ENCODE data around the gene RABGAP1L. TPM values are rescaled to one million over a fixed set of nuclear protein-coding genes. Genes with fewer than 3 reads are reported as not detected.

Gene RABGAP1L
- total and polyA plus RNA-seq, 2 of the 4 experiments (the other 2 are of a cell fraction): 7.9 to 26.7 TPM

DNA sequence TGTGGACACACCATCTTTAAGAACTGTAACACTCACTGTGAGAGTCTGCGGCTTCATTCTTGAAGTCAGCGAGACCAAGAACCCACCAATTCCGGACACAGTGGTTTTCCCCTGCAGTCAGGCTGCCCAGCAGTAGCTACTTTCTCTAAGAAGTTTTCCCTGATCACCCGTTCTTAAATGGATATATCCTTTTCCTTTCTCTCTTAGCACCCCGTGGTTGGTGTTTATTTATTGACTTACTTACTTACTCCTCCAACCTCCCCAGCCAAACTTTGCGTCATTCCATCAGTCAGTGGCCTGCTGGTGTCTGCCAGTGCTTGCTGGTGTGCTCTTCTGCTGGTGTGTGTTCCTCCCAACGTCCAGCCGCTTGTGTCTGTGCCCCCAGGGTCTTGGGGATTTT is 553.2 kb downstream of the RABGAP1L start:
- H3K9ac ChIP-seq (ENCODE audit: low read depth, low read length): no peak overlapping the region
- no peak overlapping the region for H2AK5ac ChIP-seq (ENCODE audit: low read depth, low read length)
- H3K79me1 ChIP-seq (ENCODE audit: low read depth in 1 of 2, low read length in 2 of 2): no peaks in the 10 kb centered on the region
- BruUV-seq (replicated peaks): no TSS peak
- no peaks in the 10 kb centered on the region for H3K4me1 ChIP-seq (ENCODE audit: control insufficient read depth, insufficient read depth, low read length)
- H4K91ac ChIP-seq (ENCODE audit: insufficient read depth, low read depth, low read length): no peak overlapping the region
- CTCF ChIA-PET: interaction anchor here (1.3 kb wide), 1 partner anchor 14 kb away, joined by 3 read pairs; no protein-coding TSS in a partner anchor
- no peak overlapping the region for H3K56ac ChIP-seq (ENCODE audit: extremely low read depth, insufficient read depth, low read length)
- WGBS, 2 experiments (ENCODE audit: extremely low coverage in 2 of 2, insufficient read length in 1 of 2): no CpG with 5 or more reads among the region's 8 CpGs
- no peak overlapping the region for H2AK9ac ChIP-seq (replicated peaks; ENCODE audit: low read depth, low read length, poor library complexity)
- ATAC-seq (ENCODE audit: low read depth) (no peak), DNase-seq (no peak)
- no peaks in the 10 kb centered on the region for H3K9me1 ChIP-seq (ENCODE audit: insufficient read depth, low read length)
- H3K4me3 ChIP-seq (ENCODE audit: insufficient read depth, low read depth, low read length): no peak overlapping the region
- H3K4me2 ChIP-seq (ENCODE audit: low read depth, low read length): no peak overlapping the region
- H3K27me3 ChIP-seq (ENCODE audit: control insufficient read depth, insufficient read depth, low read length): no peaks in the 10 kb centered on the region
- no peak overlapping the region for H2BK120ac ChIP-seq (ENCODE audit: low read depth, low read length)
- H4K20me1 ChIP-seq (ENCODE audit: insufficient read depth, low read length): no peaks in the 10 kb centered on the region
- H3K23ac ChIP-seq (ENCODE audit: low read depth, low read length): no peak overlapping the region
- H3K18ac ChIP-seq (ENCODE audit: low read depth, low read length): no peak overlapping the region
- H3K9me3 ChIP-seq (ENCODE audit: control insufficient read depth, insufficient read depth, low read length): no peaks in the 10 kb centered on the region
- TF ChIP-seq CHD1 (IDR thresholded peaks at IDR 0.05; ENCODE audit: low read depth, low read length) (no peak), BHLHE40 (IDR thresholded peaks at IDR 0.05; ENCODE audit: low read depth, low read length) (no peak), MXI1 (IDR thresholded peaks at IDR 0.05; ENCODE audit: borderline replicate concordance, low read depth, low read length) (no peak), NFE2L2 (IDR thresholded peaks at IDR 0.05; ENCODE audit: low read depth, low read length) (no peak), RAD21 (IDR thresholded peaks at IDR 0.05; ENCODE audit: low read length) (no peak), FOS (IDR thresholded peaks at IDR 0.05; ENCODE audit: low read depth, low read length) (no peak), POLR2A (IDR thresholded peaks at IDR 0.05; ENCODE audit: low read depth, low read length) (no peak), SMC3 (IDR thresholded peaks at IDR 0.05; ENCODE audit: low read depth, low read length) (no peak), MAZ (IDR thresholded peaks at IDR 0.05; ENCODE audit: borderline replicate concordance, low read depth, low read length) (no peak), CEBPB (IDR thresholded peaks at IDR 0.05; ENCODE audit: low read depth, low read length) (no peak), RFX5 (IDR thresholded peaks at IDR 0.05; ENCODE audit: low read depth, low read length) (no peak), MAFK (IDR thresholded peaks at IDR 0.05; ENCODE audit: low read depth, low read length) (no peak), RCOR1 (IDR thresholded peaks at IDR 0.05; ENCODE audit: insufficient replicate concordance, low read length) (no peak)
- TF ChIP-seq, protein P1, sequence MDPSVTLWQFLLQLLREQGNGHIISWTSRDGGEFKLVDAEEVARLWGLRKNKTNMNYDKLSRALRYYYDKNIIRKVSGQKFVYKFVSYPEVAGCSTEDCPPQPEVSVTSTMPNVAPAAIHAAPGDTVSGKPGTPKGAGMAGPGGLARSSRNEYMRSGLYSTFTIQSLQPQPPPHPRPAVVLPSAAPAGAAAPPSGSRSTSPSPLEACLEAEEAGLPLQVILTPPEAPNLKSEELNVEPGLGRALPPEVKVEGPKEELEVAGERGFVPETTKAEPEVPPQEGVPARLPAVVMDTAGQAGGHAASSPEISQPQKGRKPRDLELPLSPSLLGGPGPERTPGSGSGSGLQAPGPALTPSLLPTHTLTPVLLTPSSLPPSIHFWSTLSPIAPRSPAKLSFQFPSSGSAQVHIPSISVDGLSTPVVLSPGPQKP (IDR thresholded peaks at IDR 0.05; ENCODE audit: borderline replicate concordance, low read depth, low read length): no peak
- TF ChIP-seq, protein P2, sequence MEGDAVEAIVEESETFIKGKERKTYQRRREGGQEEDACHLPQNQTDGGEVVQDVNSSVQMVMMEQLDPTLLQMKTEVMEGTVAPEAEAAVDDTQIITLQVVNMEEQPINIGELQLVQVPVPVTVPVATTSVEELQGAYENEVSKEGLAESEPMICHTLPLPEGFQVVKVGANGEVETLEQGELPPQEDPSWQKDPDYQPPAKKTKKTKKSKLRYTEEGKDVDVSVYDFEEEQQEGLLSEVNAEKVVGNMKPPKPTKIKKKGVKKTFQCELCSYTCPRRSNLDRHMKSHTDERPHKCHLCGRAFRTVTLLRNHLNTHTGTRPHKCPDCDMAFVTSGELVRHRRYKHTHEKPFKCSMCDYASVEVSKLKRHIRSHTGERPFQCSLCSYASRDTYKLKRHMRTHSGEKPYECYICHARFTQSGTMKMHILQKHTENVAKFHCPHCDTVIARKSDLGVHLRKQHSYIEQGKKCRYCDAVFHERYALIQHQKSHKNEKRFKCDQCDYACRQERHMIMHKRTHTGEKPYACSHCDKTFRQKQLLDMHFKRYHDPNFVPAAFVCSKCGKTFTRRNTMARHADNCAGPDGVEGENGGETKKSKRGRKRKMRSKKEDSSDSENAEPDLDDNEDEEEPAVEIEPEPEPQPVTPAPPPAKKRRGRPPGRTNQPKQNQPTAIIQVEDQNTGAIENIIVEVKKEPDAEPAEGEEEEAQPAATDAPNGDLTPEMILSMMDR (conservative IDR thresholded peaks at IDR 0.05; ENCODE audit: low read depth, low read length): no peak
- TF ChIP-seq, protein P3, sequence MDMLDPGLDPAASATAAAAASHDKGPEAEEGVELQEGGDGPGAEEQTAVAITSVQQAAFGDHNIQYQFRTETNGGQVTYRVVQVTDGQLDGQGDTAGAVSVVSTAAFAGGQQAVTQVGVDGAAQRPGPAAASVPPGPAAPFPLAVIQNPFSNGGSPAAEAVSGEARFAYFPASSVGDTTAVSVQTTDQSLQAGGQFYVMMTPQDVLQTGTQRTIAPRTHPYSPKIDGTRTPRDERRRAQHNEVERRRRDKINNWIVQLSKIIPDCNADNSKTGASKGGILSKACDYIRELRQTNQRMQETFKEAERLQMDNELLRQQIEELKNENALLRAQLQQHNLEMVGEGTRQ (IDR thresholded peaks at IDR 0.05; ENCODE audit: low read depth, low read length): no peak
- intact Hi-C loops (cut with micrococcal nuclease): no loop called here
- H3K27ac ChIP-seq (ENCODE audit: insufficient read depth, low read length): no peak overlapping the region
- dilution Hi-C loops (cut with HindIII; ENCODE audit: low sequenced_read_pairs, unreplicated experiment): loop anchor here (25.0 kb wide), 1 partner anchor 450 kb away; no protein-coding TSS in a partner anchor
- no peak overlapping the region for H3K4ac ChIP-seq (ENCODE audit: low read depth, low read length)
- no peak overlapping the region for H4K5ac ChIP-seq (ENCODE audit: low read depth, low read length)
- no peak overlapping the region for H2BK5ac ChIP-seq (ENCODE audit: low read depth, low read length, poor library complexity, severe bottlenecking)
- H3K14ac ChIP-seq (replicated peaks; ENCODE audit: low read depth, low read length): no peak overlapping the region
- no peak overlapping the region for H2BK15ac ChIP-seq (ENCODE audit: low read depth, low read length)
- H2AFZ ChIP-seq (replicated peaks; ENCODE audit: low read length, poor library complexity): no peak overlapping the region
- no peak overlapping the region for H4K8ac ChIP-seq (ENCODE audit: low read depth in 2 of 2, low read length in 2 of 2)
- in situ Hi-C loops (cut with MboI; ENCODE audit: low sequenced_read_pairs): no loop called here
- no peaks in the 10 kb centered on the region for H3K36me3 ChIP-seq (ENCODE audit: control insufficient read depth, insufficient read depth, low read length)
- no peak overlapping the region for H2BK20ac ChIP-seq (ENCODE audit: low read depth, low read length)
- POLR2A ChIA-PET (ENCODE audit: unreplicated experiment): no interaction called here
